K562 (cell line): ENCODE data around the gene ABT1. TPM values are rescaled to one million over a fixed set of nuclear protein-coding genes. Genes with fewer than 3 reads are reported as not detected.
A peak's percentile ranks its signal among the peaks of the same experiment; 100 is the strongest.

Experiments
- ATAC-seq: fragments of 200-7000 bp; cut with Tn5 transposase; 3 replicates; pipeline ENCODE4 v1.9.1; 2020; ENCODE audit warnings: moderate library complexity
- BruUV-seq: library from RNA; stranded (reverse); fragments of 400-500 nt; replicated peaks from 2 replicates; lab custom pipeline; 2021; lab: Mats Ljungman, UMichigan
- CTCF ChIA-PET: fragments of 300-600 bp; formaldehyde crosslinking; extraction: SDS; loops from one replicate; lab custom pipeline; 2021; ENCODE audit warnings: low intra/inter-chr PET ratio; lab: Yijun Ruan, JAX
- POLR2A ChIA-PET: fragments of 300-600, 350-650 bp; sonication (Branson Sonifier 250); formaldehyde crosslinking; extraction: SDS; loops from one replicate; lab custom pipeline; 2021; ENCODE audit warnings: antibody characterized with exemption, inconsistent platforms; lab: Yijun Ruan, JAX
- DNase-seq, 4 experiments: peaks; one replicate each; pipeline versions ENCODE4 v3.0.0 to v3.0.0-alpha.2; 2011 to 2018; ENCODE audit warnings: low spot score in 3 of 4, mixed read lengths in 3 of 4; ENCODE audit errors: extremely low read depth in 1 of 4
- FAIRE-seq: peaks from 2 replicates; lab custom pipeline; 2011; peaks lifted over from hg19 to GRCh38; lab: Jason Lieb, UNC
- H2AFZ ChIP-seq: 2 replicates; pipeline ENCODE4 v1.6.0; 2011; ENCODE audit warnings: low read depth, low read length, control low read depth, inconsistent platforms
- H3K27ac ChIP-seq: fragments of 200-600 bp; 3 replicates; pipeline ENCODE4 v1.8.0; 2011; ENCODE audit warnings: low read depth, mild to moderate bottlenecking, control low read depth, inconsistent platforms, low read length, moderate library complexity, mixed read lengths; ENCODE audit errors: extremely low read depth
- H3K27me3 ChIP-seq, 2 experiments: fragments of 300-600 bp in 1 of 2; 2 replicates in 1 of 2; 3 replicates in 1 of 2; pipeline versions ENCODE4 v1.6.0 to v1.8.0; 2011; ENCODE audit warnings: inconsistent platforms in 2 of 2, low read length in 2 of 2, mild to moderate bottlenecking in 1 of 2, mixed read lengths in 1 of 2, moderate library complexity in 1 of 2; ENCODE audit not compliant: control insufficient read depth in 2 of 2, insufficient read depth in 2 of 2
- H3K36me3 ChIP-seq: fragments of 300-600 bp; 3 replicates; pipeline ENCODE4 v1.8.0; 2011; ENCODE audit warnings: mild to moderate bottlenecking, low read length, inconsistent platforms; ENCODE audit not compliant: control insufficient read depth, insufficient read depth
- H3K4me1 ChIP-seq, 2 experiments: fragments of 200-600 bp in 1 of 2; replicated peaks in 1 of 2; 2 replicates in 1 of 2; 3 replicates in 1 of 2; pipeline versions ENCODE4 v1.5.1 to v1.8.0; 2011; ENCODE audit warnings: inconsistent platforms in 2 of 2, low read length in 2 of 2, mild to moderate bottlenecking in 1 of 2, mixed read lengths in 1 of 2, moderate library complexity in 1 of 2; ENCODE audit not compliant: control insufficient read depth in 2 of 2, insufficient read depth in 2 of 2
- H3K4me2 ChIP-seq: 2 replicates; pipeline ENCODE4 v1.6.1; 2011; ENCODE audit warnings: low read length, control low read depth, inconsistent platforms, mixed read lengths; ENCODE audit not compliant: insufficient read depth
- H3K4me3 ChIP-seq: fragments of 200-600 bp; sonication (generic), shearing (Covaris generic); 2 replicates; pipeline ENCODE4 v1.5.1; 2016; ENCODE audit warnings: control low read depth, inconsistent platforms
- H3K79me2 ChIP-seq: fragments of 200-600 bp; 3 replicates; pipeline ENCODE4 v1.8.0; 2011; ENCODE audit warnings: low read length, inconsistent platforms; ENCODE audit not compliant: control insufficient read depth, insufficient read depth
- H3K9ac ChIP-seq, 2 experiments: 2 replicates each; pipeline versions ENCODE4 v1.6.0 to v1.6.1; 2011; ENCODE audit warnings: low read depth in 2 of 2, low read length in 2 of 2, control low read depth in 1 of 2, inconsistent platforms in 1 of 2, mild to moderate bottlenecking in 1 of 2, mixed read lengths in 1 of 2; ENCODE audit not compliant: insufficient read depth in 1 of 2
- H3K9me1 ChIP-seq: one replicate; pipeline ENCODE4 v1.6.0; 2011; ENCODE audit warnings: inconsistent platforms, mild to moderate bottlenecking, low read length, moderate library complexity; ENCODE audit not compliant: control insufficient read depth, insufficient read depth
- H3K9me3 ChIP-seq: replicated peaks from 2 replicates; pipeline ENCODE4 v1.5.1; 2011; ENCODE audit warnings: low read depth, low read length, inconsistent platforms; ENCODE audit not compliant: control insufficient read depth, insufficient read depth
- H4K20me1 ChIP-seq: replicated peaks from 2 replicates; pipeline ENCODE4 v1.6.1; 2011; ENCODE audit warnings: low read length, inconsistent platforms, mixed read lengths; ENCODE audit not compliant: control insufficient read depth, insufficient read depth
- DEAF1 ChIP-seq: fragments of 450-650 bp; formaldehyde crosslinking; IDR thresholded peaks from 2 replicates; pipeline ENCODE4 v1.4.0; 2020; ENCODE audit warnings: mild to moderate bottlenecking, moderate library complexity
- E2F5 ChIP-seq: sonication (generic); formaldehyde crosslinking; IDR thresholded peaks from 2 replicates; pipeline ENCODE4 v1.8.0; 2022; ENCODE audit warnings: mild to moderate bottlenecking, missing genetic modification reagents
- SIRT6 ChIP-seq: IDR thresholded peaks from one replicate; pipeline ENCODE4 v1.6.1; 2012; ENCODE audit warnings: low read depth, mild to moderate bottlenecking, control low read depth, inconsistent platforms, low read length, moderate library complexity
- TAL1 ChIP-seq: fragments of 450-650 bp; IDR thresholded peaks from 2 replicates; pipeline ENCODE4 v1.6.1; 2016; ENCODE audit warnings: mild to moderate bottlenecking
- THRA ChIP-seq: fragments of 450-650 bp; IDR thresholded peaks from 2 replicates; pipeline ENCODE4 v1.6.1; 2017; ENCODE audit warnings: mild to moderate bottlenecking, moderate library complexity
- U2AF1 ChIP-seq: fragments of 200-400 bp; formaldehyde crosslinking; optimal IDR thresholded peaks from 2 replicates; pipeline ENCODE3; 2017; ENCODE audit warnings: mild to moderate bottlenecking, low read depth, low read length, moderate library complexity
- USF2 ChIP-seq: sonication (generic); formaldehyde crosslinking; IDR thresholded peaks from 2 replicates; pipeline ENCODE4 v1.5.0; 2020; ENCODE audit warnings: missing genetic modification reagents
- ZBTB7A ChIP-seq: IDR thresholded peaks from 2 replicates; pipeline ENCODE4 v1.6.1; 2011; ENCODE audit warnings: low read depth, mild to moderate bottlenecking, low read length, moderate library complexity, borderline replicate concordance; ENCODE audit not compliant: control insufficient read depth
- ZNF3 ChIP-seq: fragments of 250-450 bp; sonication (Bioruptor Pico); IDR thresholded peaks from 2 replicates; pipeline ENCODE4 v1.5.0; 2021; ENCODE audit warnings: mild to moderate bottlenecking, moderate library complexity
- ZNF41 ChIP-seq: fragments of 250-450 bp; sonication (Bioruptor Pico); conservative IDR thresholded peaks from 2 replicates; pipeline ENCODE4 v1.4.0; 2020; ENCODE audit warnings: mild to moderate bottlenecking
- ZNF512 ChIP-seq: IDR thresholded peaks from 2 replicates; pipeline ENCODE4 v1.6.1; 2016; ENCODE audit warnings: missing genetic modification characterization, missing compliant biosample characterization
- WGBS: fragments of 100-300 bp; shearing (Covaris generic); methylation state at CpG from one replicate; pipeline ENCODE4 v1.1.6; 2016; ENCODE audit warnings: low coverage, mixed read lengths; ENCODE audit not compliant: insufficient coverage; ENCODE audit errors: missing lambda C conversion rate; 5-methylcytosine and 5-hydroxymethylcytosine counted together
- in situ Hi-C: fragments of 300-500 bp; cut with MboI; formaldehyde crosslinking; loops from 4 replicates; pipeline ENCODE4 v1.15.0; 2018; ENCODE audit warnings: inconsistent platforms, mixed read lengths
- intact Hi-C: fragments of 100-400 bp; cut with micrococcal nuclease; formaldehyde crosslinking; loops from 2 replicates; pipeline ENCODE4 v1.14.2; 2022
- polyA plus RNA-seq, 8 experiments: library from polyadenylated mRNA; depleted of rRNA in 4 of 8; stranded (reverse) in 5 of 8; unstranded in 3 of 8; fragments of >200 nt; fragmentation: Nextera tagmentation in 2 of 8; fragmentation: Illumina TruSeq in 1 of 8; extraction: Ambion mirVana in 2 of 8; extraction: Trizol in 1 of 8; gene quantifications; 2 replicates each; pipeline versions ENCODE4 v1.2.1 to v1.2.3, GENCODE V29; 2011 to 2014; ENCODE audit warnings: inconsistent platforms in 1 of 8, missing spikeins in 1 of 8
- total RNA-seq, 7 experiments: library from RNA; depleted of rRNA in 6 of 7; stranded (reverse); fragments of >200 nt in 6 of 7; fragmentation: Illumina TruSeq in 2 of 7; extraction: Trizol in 2 of 7; gene quantifications; 2 replicates each; pipeline versions ENCODE4 v1.2.1 to v1.2.3, GENCODE V29; 2011 to 2021; ENCODE audit warnings: low replicate concordance in 1 of 7
- TF ChIP-seq, protein P1 (sequence below), 2 experiments: fragments of 150-350 bp in 1 of 2; IDR thresholded peaks; 2 replicates each; pipeline ENCODE4 v1.6.1; 2012 to 2016; ENCODE audit warnings: low read depth in 2 of 2, low read length in 2 of 2, mild to moderate bottlenecking in 1 of 2, moderate library complexity in 1 of 2

Gene ABT1
- total and polyA plus RNA-seq, 9 of the 15 experiments (the other 6 are each of a cell fraction or from before 2014, with no cell fraction given): 8.8 to 52.7 (median 40.7) TPM

DNA sequence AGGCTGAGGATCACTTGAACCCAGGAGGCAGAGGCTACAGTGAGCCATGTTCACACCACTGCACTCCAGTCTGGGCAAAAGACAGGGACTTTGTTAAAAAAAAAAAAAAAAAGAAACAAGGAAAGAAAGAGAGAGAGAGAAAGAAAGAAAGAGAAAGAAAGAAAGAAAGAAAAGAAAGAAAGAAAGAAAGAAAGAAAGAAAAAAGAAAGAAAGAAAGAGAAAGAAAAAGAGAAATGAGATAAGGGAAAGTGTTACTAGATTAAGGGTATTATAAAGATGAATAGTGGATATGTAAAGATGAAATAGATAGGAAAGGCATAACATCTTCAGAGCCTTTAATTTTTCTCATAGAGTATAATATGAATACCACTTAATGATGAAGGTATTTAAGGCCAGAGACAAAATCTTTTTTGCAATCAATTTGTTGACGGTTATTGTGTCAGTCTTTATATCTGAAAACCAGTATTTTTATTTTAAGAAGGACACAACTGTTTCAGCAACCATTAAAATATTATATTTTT is 26.6 kb downstream of the ABT1 start:
- Histone ChIP-seq H3K9me1 (no peaks in the 10 kb centered on the region), H2AFZ (no peak overlapping the region), H3K9me3 (no peaks in the 10 kb centered on the region), H3K36me3 (no peaks in the 10 kb centered on the region), H4K20me1 (no peaks in the 10 kb centered on the region), H3K9ac (no peak overlapping the region), H3K27me3 (no peaks in the 10 kb centered on the region), H3K4me2 (no peak overlapping the region), H3K4me3 (no peak overlapping the region), H3K4me1 (no peaks in the 10 kb centered on the region), H3K27ac (no peak overlapping the region), H3K79me2 (no peaks in the 10 kb centered on the region)
- no peak for ATAC-seq
- FAIRE-seq: no peak
- DNase-seq: no peak
- 5% methylated on average over 1 of the region's 1 CpG for WGBS
- ChIA-PET POLR2A (no interaction called here), CTCF (interaction anchor here (0.7 kb wide), 1 partner anchor 39 kb away, joined by 5 read pairs; no protein-coding TSS in a partner anchor)
- no TSS peak for BruUV-seq
- in situ Hi-C loops: no loop called here
- intact Hi-C loops: no loop called here
- no peak for TF ChIP-seq TAL1
- TF ChIP-seq SIRT6: no peak
- TF ChIP-seq ZNF3 (CRISPR knock-in tag): no peak
- peak; percentile 83 for TF ChIP-seq ZNF512
- no peak for TF ChIP-seq E2F5 (CRISPR knock-in tag)
- no peak for TF ChIP-seq THRA
- no peak for TF ChIP-seq DEAF1 (CRISPR knock-in tag)
- TF ChIP-seq, protein P1, sequence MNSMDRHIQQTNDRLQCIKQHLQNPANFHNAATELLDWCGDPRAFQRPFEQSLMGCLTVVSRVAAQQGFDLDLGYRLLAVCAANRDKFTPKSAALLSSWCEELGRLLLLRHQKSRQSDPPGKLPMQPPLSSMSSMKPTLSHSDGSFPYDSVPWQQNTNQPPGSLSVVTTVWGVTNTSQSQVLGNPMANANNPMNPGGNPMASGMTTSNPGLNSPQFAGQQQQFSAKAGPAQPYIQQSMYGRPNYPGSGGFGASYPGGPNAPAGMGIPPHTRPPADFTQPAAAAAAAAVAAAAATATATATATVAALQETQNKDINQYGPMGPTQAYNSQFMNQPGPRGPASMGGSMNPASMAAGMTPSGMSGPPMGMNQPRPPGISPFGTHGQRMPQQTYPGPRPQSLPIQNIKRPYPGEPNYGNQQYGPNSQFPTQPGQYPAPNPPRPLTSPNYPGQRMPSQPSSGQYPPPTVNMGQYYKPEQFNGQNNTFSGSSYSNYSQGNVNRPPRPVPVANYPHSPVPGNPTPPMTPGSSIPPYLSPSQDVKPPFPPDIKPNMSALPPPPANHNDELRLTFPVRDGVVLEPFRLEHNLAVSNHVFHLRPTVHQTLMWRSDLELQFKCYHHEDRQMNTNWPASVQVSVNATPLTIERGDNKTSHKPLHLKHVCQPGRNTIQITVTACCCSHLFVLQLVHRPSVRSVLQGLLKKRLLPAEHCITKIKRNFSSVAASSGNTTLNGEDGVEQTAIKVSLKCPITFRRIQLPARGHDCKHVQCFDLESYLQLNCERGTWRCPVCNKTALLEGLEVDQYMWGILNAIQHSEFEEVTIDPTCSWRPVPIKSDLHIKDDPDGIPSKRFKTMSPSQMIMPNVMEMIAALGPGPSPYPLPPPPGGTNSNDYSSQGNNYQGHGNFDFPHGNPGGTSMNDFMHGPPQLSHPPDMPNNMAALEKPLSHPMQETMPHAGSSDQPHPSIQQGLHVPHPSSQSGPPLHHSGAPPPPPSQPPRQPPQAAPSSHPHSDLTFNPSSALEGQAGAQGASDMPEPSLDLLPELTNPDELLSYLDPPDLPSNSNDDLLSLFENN (IDR thresholded peaks at IDR 0.05; ENCODE audit: low read depth in 2 of 2, low read length in 2 of 2): no peak
- no peak for TF ChIP-seq USF2 (CRISPR knock-in tag)
- no peak for TF ChIP-seq ZNF41 (CRISPR knock-in tag)
- peak; percentile 89 for TF ChIP-seq U2AF1
- no peak for TF ChIP-seq ZBTB7A
